WERI-Rb-1 (cell line): ENCODE measurements around the gene LRRC10B.
A peak's percentile ranks its signal among the peaks of the same experiment; 100 is the strongest.

Experiments
- DNase-seq: peaks from one replicate; pipeline ENCODE4 v3.0.0-alpha.2; 2020
- H3K27ac ChIP-seq: fragments of 250-450 bp; sonication (Bioruptor Pico); 2 replicates; pipeline ENCODE4 v1.5.1; 2020; ENCODE audit warnings: mild to moderate bottlenecking, moderate library complexity
- H3K27me3 ChIP-seq: fragments of 250-450 bp; sonication (Bioruptor Pico); 2 replicates; pipeline ENCODE4 v1.5.1; 2021; ENCODE audit warnings: mild to moderate bottlenecking, low read depth, moderate library complexity; ENCODE audit not compliant: insufficient read depth, severe bottlenecking
- H3K36me3 ChIP-seq: fragments of 250-450 bp; sonication (Bioruptor Pico); 2 replicates; pipeline ENCODE4 v1.5.1; 2020; ENCODE audit warnings: mild to moderate bottlenecking, moderate library complexity
- H3K4me3 ChIP-seq: 2 replicates; pipeline ENCODE4 v1.5.1; 2011; ENCODE audit warnings: low read depth, mild to moderate bottlenecking, control low read depth, low read length
- H3K9me3 ChIP-seq: fragments of 250-450 bp; sonication (Bioruptor Pico); 2 replicates; pipeline ENCODE4 v1.5.1; 2021; ENCODE audit warnings: mild to moderate bottlenecking, moderate library complexity; ENCODE audit not compliant: severe bottlenecking
- CTCF ChIP-seq: IDR thresholded peaks from 2 replicates; pipeline ENCODE4 v1.5.1; 2011; ENCODE audit warnings: low read depth, mild to moderate bottlenecking, control low read depth, inconsistent platforms, low read length

LRRC10B gene

GRCh38 chr11:61488651-61489291 is 19.8 kb upstream of the LRRC10B start:
- peak overlapping the region; percentile 28 for H3K4me3 ChIP-seq
- H3K9me3 ChIP-seq, result no peaks in the 10 kb centered on the region
- no peaks in the 10 kb centered on the region for H3K36me3 ChIP-seq
- peak overlapping the region; percentile 51 for H3K27ac ChIP-seq
- H3K27me3 ChIP-seq, result no peaks in the 10 kb centered on the region
- TF ChIP-seq CTCF, result no peak
- peak; percentile 83 for DNase-seq

GRCh38 chr11:61489833-61490721 is 18.5 kb upstream of the LRRC10B start:
- Histone ChIP-seq H3K9me3 (no peaks in the 10 kb centered on the region), H3K4me3 (no peak overlapping the region), H3K27me3 (no peaks in the 10 kb centered on the region), H3K36me3 (no peaks in the 10 kb centered on the region), H3K27ac (no peak overlapping the region; the same call in 1 of the 2 replicates)
- no peak for TF ChIP-seq CTCF
- peak; percentile 57 for DNase-seq

GRCh38 chr11:61491736-61492395 is 16.7 kb upstream of the LRRC10B start:
- DNase-seq, result no peak
- H3K27me3 ChIP-seq, result no peaks in the 10 kb centered on the region
- no peak overlapping the region for H3K4me3 ChIP-seq
- H3K9me3 ChIP-seq, result no peaks in the 10 kb centered on the region
- no peak overlapping the region for H3K27ac ChIP-seq
- H3K36me3 ChIP-seq, result no peaks in the 10 kb centered on the region
- no peak for TF ChIP-seq CTCF

- no peaks in the 10 kb centered on the region for H3K9me3 ChIP-seq
- no peaks in the 10 kb centered on the region for H3K36me3 ChIP-seq
- H3K27me3 ChIP-seq, result no peaks in the 10 kb centered on the region
- no peak overlapping the region for H3K4me3 ChIP-seq
- no peak for DNase-seq
- H3K27ac ChIP-seq, result 0 out of 2 replicates have a peak overlapping the region, but pooled peaks have one; percentile 24
- TF ChIP-seq CTCF, result no peak
These were observed 14.1 kb upstream of the LRRC10B start for GRCh38 chr11:61494381-61494961.

GRCh38 chr11:61495801-61496601 is 12.5 kb upstream of the LRRC10B start:
- peak overlapping the region; percentile 53 for H3K4me3 ChIP-seq
- peak; percentile 97 for DNase-seq

More at GRCh38 chr11:61495801-61496601, 12.5 kb upstream of the LRRC10B start:
- H3K27ac ChIP-seq, result peak overlapping the region; percentile 74
- H3K9me3 ChIP-seq, result no peaks in the 10 kb centered on the region
- H3K27me3 ChIP-seq, result no peaks in the 10 kb centered on the region
- H3K36me3 ChIP-seq, result no peaks in the 10 kb centered on the region
- TF ChIP-seq CTCF, result no peak
